Large intestine (tissue), 3 donors: ENCODE data around the gene GNPNAT1. TPM values are rescaled to one million over a fixed set of nuclear protein-coding genes. Genes with fewer than 3 reads are reported as not detected.

Experiments used
- DNase-seq, 2 donors: peaks; one replicate each; pipeline versions ENCODE4 v3.0.0 to v3.0.0-alpha.2; 2013
- H3K27ac ChIP-seq: one replicate; pipeline ENCODE4 v1.5.1; 2013; ENCODE audit warnings: low read length
- H3K27me3 ChIP-seq: 2 replicates; pipeline ENCODE4 v1.6.1; 2013; ENCODE audit warnings: low read length; ENCODE audit not compliant: control insufficient read depth, insufficient read depth
- H3K36me3 ChIP-seq: 2 replicates; pipeline ENCODE4 v1.6.1; 2013; ENCODE audit warnings: low read length; ENCODE audit not compliant: control insufficient read depth, insufficient read depth
- H3K4me1 ChIP-seq: one replicate; pipeline ENCODE4 v1.6.1; 2013; ENCODE audit warnings: low read length; ENCODE audit not compliant: control insufficient read depth, insufficient read depth
- H3K4me3 ChIP-seq: one replicate; pipeline ENCODE4 v1.5.1; 2013; ENCODE audit warnings: low read length
- H3K9me3 ChIP-seq: one replicate; pipeline ENCODE4 v1.6.1; 2013; ENCODE audit warnings: mild to moderate bottlenecking, low read depth, low read length, moderate library complexity; ENCODE audit not compliant: control insufficient read depth
- WGBS: methylation state at CpG from one replicate; pipeline ENCODE4 v1.1.5; 2013; ENCODE audit warnings: low lambda C conversion rate; ENCODE audit not compliant: insufficient coverage; 5-methylcytosine and 5-hydroxymethylcytosine counted together
- polyA plus RNA-seq: library from polyadenylated mRNA; unstranded; fragments of 120-200 nt; gene quantifications from one replicate; pipeline ENCODE4 v1.2.1, GENCODE V29; 2013

The GNPNAT1 gene
- polyA plus RNA-seq, 1 donor: 21.3 TPM

DNA sequence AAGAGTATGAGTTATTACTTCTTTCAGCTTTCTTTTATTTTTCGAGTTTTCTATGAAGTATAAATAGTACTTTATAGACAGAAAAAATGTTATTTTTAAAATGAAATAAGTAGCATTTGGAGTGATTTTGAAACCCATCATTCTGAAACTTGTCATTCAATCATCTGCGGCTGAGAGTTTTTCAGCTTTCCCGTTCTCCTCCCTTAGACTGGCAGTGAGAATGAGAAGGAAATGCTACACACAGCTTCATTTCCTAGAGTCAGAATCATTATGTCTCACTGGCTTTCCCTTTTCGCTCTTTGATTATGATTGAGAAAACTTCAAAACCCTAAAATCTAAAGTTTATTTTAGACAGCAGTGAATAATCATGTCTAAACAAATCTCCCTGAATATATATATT lies 33.7 kb upstream of the GNPNAT1 start:
- Histone ChIP-seq H3K4me3 (no peak overlapping the region), H3K27ac (no peak overlapping the region), H3K36me3 (no peaks in the 10 kb centered on the region), H3K9me3 (no peaks in the 10 kb centered on the region), H3K4me1 (no peaks in the 10 kb centered on the region), H3K27me3 (no peaks in the 10 kb centered on the region)
- no peak for DNase-seq
- WGBS: 85% methylated on average over 3 of the region's 4 CpGs

DNA sequence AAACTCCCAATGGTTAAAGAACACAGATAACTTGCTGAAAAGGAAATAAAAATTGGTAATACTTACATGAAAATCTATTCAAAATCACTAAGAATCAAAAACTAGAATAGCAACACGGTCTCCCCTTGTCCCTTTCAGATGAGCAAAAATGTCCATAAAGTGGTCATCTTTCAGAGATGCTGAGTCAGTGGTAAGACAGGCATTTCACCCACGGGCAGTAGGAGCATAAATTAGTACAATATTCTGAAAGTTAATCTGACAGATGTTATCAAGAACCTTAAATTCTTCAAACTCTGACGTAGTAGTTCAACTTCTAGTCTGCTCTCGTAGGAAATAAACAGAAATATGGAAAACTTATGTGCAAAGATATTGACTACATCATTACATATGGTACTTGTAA lies 33.1 kb upstream of the GNPNAT1 start:
- H3K27me3 ChIP-seq: no peaks in the 10 kb centered on the region
- DNase-seq: no peak
- H3K27ac ChIP-seq: no peak overlapping the region
- WGBS: 33% methylated on average over 1 of the region's 4 CpGs
- no peaks in the 10 kb centered on the region for H3K4me1 ChIP-seq
- no peak overlapping the region for H3K4me3 ChIP-seq
- H3K9me3 ChIP-seq: no peaks in the 10 kb centered on the region
- H3K36me3 ChIP-seq: no peaks in the 10 kb centered on the region

DNA sequence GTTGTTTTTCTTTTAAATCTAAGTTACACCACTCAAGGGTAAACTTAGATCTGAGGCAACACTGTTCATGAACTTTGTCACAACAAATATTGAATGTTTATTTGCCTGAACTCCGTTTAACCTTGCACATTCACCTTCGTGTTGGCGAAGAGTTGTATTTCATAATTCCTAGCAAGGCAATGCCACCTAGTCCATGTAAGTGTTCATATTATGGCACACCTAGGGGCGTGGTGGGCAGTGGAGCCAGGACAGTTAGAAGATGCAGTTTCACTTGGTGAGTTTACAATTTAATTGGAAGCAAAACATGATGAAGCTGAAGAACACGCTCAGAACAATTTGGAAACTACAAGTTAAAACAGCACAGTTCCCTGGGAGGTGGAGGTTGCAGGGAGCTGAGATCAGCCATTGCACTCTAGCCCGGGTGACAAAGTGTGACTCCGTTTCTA lies 30.4 kb upstream of the GNPNAT1 start:
- Histone ChIP-seq H3K4me3 (no peak overlapping the region), H3K27ac (no peak overlapping the region), H3K36me3 (no peaks in the 10 kb centered on the region), H3K4me1 (no peaks in the 10 kb centered on the region), H3K27me3 (no peaks in the 10 kb centered on the region), H3K9me3 (no peaks in the 10 kb centered on the region)
- DNase-seq: no peak
- WGBS: no CpG with 5 or more reads among the region's 7 CpGs

DNA sequence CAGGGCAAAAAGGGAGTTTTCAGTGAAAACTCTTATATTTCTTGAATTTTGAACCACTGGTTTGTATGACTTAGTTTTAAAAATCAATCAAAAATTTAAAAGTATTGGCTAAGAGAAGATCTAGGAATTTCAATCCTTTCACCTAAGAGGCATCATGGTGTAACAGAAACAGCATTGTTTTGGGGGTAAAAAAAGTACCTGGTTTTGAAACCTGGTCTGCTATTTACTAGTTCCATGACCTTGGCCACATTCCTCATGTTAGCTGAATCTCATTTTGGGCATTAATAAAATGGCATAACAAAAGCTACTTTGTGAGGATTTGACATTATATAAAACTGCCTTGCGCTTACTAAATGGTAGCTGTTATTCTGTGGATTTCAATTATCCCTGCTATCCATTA lies 16.7 kb upstream of the GNPNAT1 start:
- no CpG with 5 or more reads among the region's 1 CpG for WGBS
- Histone ChIP-seq H3K4me3 (no peak overlapping the region), H3K36me3 (no peaks in the 10 kb centered on the region), H3K27ac (no peak overlapping the region), H3K9me3 (no peaks in the 10 kb centered on the region), H3K27me3 (no peaks in the 10 kb centered on the region), H3K4me1 (no peaks in the 10 kb centered on the region)
- no peak for DNase-seq

DNA sequence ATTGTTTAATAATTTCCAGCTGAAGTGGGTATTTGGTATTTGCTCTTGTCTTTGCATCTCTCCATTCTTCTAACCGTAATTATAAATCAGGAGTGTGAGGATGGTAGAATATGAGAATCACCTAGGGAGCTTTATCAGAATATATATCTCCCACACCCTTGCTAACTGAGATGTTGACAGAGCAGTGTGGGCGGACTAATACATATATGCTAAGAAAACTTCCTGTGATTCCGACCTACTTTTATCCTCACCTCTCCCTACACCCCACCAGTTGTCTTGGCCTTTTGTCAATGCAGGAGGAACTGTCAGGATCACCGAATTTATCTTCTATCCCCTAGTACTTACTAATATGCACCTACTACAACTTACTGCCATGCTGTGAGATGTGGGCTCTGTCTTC lies 14.7 kb upstream of the GNPNAT1 start:
- no peak overlapping the region for H3K4me3 ChIP-seq
- no peak overlapping the region for H3K27ac ChIP-seq
- no peaks in the 10 kb centered on the region for H3K27me3 ChIP-seq
- no peaks in the 10 kb centered on the region for H3K4me1 ChIP-seq
- no CpG with 5 or more reads among the region's 4 CpGs for WGBS
- no peak for DNase-seq
- H3K36me3 ChIP-seq: no peaks in the 10 kb centered on the region
- no peaks in the 10 kb centered on the region for H3K9me3 ChIP-seq

DNA sequence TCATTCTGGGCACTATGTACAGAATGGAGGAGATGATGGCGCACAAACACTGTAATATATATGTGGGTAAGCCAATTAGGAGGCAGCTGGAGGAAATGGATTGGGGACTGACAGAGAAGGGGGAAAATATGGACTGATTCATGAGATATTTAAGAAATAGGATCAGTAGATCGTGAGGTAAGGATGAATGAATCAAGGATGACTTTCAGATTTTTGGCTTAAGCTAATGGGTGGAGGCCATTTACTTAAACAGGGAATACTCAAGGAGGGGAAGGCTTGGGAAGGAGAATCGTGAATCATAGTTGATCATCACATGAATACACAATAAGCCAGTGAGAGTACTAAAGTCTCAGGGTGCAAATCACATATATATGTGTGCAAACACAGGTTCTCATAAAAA lies 11.2 kb upstream of the GNPNAT1 start:
- Histone ChIP-seq H3K27ac (no peak overlapping the region), H3K9me3 (no peaks in the 10 kb centered on the region), H3K4me1 (no peaks in the 10 kb centered on the region), H3K4me3 (no peak overlapping the region), H3K27me3 (no peaks in the 10 kb centered on the region), H3K36me3 (no peaks in the 10 kb centered on the region)
- 88% methylated on average over 1 of the region's 3 CpGs for WGBS
- no peak for DNase-seq

DNA sequence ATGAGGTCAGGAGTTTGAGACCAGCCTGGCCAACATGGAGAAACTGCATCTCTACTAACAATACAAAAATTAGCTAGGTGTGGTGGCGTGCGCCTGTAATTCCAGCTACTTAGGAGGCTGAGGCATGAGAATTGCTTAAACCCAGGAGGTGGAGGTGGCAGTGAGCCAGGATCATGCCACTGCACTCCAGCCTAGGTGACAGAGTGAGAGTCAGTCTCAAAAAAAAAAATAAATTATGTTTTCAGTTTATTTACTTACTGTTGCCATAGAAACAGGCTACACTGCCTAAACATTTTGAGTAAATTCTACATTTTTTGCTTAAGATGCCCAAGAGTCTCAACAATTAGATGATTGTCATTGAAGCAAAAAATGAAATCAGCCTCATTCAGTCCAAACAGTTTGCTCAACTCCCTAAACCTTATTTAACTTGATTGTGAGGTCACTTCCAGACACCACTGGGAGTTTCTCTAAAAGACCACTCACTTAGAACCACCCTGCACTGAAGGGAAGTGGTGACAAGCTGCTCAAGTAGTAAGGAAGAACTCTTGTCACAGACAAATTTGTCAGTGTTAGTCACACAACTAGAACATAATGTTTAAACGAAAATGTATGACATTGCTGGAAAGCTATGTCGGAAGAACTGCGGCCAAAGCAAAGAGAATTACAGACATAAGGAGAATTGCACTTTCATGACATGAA lies 9.8 kb upstream of the GNPNAT1 start:
- H3K9me3 ChIP-seq: no peaks in the 10 kb centered on the region
- 80% methylated on average over 2 of the region's 5 CpGs for whole genome bisulfite sequencing
- DNase-seq: peak in 1 of 2 donors; percentile 15
- no peak overlapping the region for H3K27ac ChIP-seq
- no peaks in the 10 kb centered on the region for H3K27me3 ChIP-seq
- no peaks in the 10 kb centered on the region for H3K4me1 ChIP-seq
- no peak overlapping the region for H3K4me3 ChIP-seq
- no peaks in the 10 kb centered on the region for H3K36me3 ChIP-seq

DNA sequence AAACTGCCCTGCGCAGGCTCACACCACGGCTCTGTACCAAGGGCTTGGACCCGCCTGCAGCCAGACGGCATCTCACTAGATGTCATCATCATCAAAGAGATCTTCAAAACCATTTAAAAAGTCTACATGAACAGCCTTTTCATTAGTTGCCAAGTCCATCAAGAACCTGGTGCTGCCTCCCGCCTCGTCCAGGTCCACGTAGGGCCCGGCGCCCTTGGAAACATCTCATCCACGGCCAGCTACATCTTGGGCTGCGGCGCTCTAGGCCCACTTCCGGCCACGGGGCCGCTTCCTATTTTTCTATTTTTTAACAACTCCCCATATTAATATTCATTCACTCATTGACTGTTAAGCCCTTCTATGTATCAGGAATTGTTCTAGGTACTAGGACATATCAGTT lies 7.4 kb upstream of the GNPNAT1 start:
- no peaks in the 10 kb centered on the region for H3K4me1 ChIP-seq
- no peak overlapping the region for H3K4me3 ChIP-seq
- DNase-seq: no peak
- no peaks in the 10 kb centered on the region for H3K36me3 ChIP-seq
- H3K9me3 ChIP-seq: no peaks in the 10 kb centered on the region
- no peak overlapping the region for H3K27ac ChIP-seq
- no peaks in the 10 kb centered on the region for H3K27me3 ChIP-seq
- WGBS: 98% methylated on average over 9 of the region's 15 CpGs

DNA sequence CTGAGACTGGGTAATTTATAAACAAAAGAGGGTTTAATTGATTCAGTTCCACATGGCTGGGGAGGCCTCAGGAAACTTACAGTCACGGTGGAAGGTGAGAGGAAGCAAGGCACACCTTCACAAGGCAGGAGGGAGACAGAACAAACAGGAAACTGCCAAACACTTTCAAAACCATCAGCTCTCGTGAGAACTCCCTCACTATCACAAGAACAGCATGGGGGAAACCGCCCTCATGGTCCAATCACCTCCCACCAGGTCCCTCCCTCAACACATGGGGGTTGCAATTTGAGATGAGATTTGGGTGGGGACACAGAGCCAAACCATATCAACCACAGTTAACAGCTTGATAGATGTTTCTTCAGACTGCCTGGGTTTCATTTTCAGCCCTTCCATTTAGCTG lies 6.2 kb upstream of the GNPNAT1 start:
- Histone ChIP-seq H3K36me3 (no peaks in the 10 kb centered on the region), H3K27ac (no peak overlapping the region), H3K4me3 (no peak overlapping the region), H3K27me3 (no peaks in the 10 kb centered on the region), H3K9me3 (no peaks in the 10 kb centered on the region), H3K4me1 (no peaks in the 10 kb centered on the region)
- WGBS: 67% methylated on average over 1 of the region's 3 CpGs
- DNase-seq: no peak

DNA sequence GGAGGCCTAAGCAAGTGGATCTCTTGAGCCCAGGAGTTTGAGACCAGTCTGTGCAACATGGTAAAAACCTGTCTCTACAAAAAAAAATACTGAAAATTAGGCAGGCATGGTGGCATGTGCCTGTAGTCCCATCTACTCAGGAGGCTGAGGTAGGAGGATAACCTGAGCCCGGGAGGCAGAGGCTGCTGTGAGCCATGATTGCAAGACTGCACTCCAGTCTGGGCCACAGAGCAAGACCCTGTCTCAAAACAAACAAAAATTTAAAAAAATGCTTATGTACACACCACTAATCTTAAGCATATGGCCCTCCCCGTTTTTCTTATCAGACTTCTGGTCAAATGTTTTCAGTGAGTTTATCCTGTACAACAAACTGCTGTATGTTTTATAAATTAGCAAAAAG lies 1.7 kb upstream of the GNPNAT1 start:
- H3K27me3 ChIP-seq: no peaks in the 10 kb centered on the region

DNA sequence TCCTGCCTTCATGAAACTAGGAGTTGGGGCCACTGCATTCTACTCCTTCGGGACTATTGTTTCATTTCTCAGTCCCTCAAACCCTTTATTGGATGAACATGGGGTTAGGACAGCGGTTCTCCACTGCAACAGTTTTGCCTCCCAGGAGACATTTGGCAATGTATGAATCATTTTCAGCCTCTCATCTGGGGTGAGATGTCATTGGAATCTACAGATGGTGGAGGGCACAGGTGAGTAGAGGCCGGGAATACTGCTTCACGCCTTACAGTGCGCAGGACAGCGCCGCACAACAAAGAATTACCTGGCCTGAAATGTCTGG lies 649 bp upstream of the GNPNAT1 start:
- H3K4me3 ChIP-seq: peak overlapping the region; percentile 42
- WGBS: no CpG with 5 or more reads among the region's 7 CpGs
- peak in 1 of 2 donors; percentile 16 for DNase-seq
- no peaks in the 10 kb centered on the region for H3K9me3 ChIP-seq
- peak overlapping the region; percentile 69 for H3K27ac ChIP-seq
- no peaks in the 10 kb centered on the region for H3K4me1 ChIP-seq
- H3K27me3 ChIP-seq: no peaks in the 10 kb centered on the region
- H3K36me3 ChIP-seq: no peaks in the 10 kb centered on the region

More for the DNA sequence above, 1.7 kb upstream of the GNPNAT1 start:
- no peak for DNase-seq
- Histone ChIP-seq H3K4me1 (no peaks in the 10 kb centered on the region), H3K27ac (no peak overlapping the region), H3K36me3 (no peaks in the 10 kb centered on the region), H3K9me3 (no peaks in the 10 kb centered on the region), H3K4me3 (no peak overlapping the region)
- WGBS: no CpG with 5 or more reads among the region's 2 CpGs
